ENCODE data around the gene MYO7B.

Gene MYO7B

DNA sequence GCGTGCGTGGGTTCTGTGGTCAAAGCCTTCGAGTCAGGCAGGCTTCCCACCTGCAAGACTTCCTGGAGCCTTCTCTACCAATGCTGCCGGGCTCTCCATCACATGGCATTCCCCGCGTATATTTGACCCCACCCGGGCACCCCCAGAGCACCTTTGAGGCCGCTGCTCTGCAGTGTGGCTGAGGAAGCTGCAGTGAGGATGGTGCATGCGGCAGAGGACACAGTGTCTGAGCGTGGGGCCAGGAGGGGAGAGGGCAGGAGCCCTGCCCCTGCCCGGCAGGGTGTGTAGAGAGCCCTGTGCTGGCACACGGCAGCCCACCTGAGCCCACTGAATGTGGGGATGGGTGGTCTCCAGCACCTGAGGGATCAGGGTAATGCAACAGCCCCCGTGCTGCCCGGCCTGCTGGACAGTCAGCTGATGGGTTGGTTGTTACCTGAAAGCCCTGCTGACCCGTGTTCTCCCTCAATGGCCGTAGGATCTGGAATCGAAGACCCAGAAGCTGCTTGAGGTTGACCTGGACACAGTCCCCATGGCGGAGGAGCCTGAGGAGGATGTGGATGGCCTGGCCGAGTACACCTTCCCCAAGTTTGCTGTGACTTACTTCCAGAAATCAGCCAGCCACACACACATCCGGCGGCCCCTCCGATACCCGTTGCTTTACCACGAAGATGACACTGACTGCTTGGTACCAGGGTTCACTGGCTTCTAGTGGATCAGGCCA is 73.7 kb downstream of the MYO7B start:
- DNase-seq (ENCODE audit: low spot score): no peak

DNA sequence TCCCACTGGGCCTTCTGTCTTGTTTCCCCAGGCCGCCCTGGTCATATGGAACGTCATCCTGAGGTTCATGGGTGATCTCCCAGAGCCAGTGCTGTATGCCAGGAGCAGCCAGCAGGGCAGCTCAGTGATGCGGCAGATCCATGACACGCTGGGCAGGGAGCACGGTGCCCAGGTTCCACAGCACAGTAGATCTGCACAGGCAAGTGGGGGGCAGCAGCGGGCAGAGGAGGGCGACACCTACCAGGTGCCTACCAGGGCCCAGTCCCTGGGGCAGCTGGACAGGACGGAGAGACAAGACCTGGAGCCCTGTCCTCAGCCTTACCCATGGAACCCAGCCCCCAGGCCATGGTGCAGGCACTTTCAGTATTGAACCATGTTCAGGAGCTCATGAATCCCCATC is 74.3 kb downstream of the MYO7B start:
- DNase-seq (ENCODE audit: low spot score): no peak

DNA sequence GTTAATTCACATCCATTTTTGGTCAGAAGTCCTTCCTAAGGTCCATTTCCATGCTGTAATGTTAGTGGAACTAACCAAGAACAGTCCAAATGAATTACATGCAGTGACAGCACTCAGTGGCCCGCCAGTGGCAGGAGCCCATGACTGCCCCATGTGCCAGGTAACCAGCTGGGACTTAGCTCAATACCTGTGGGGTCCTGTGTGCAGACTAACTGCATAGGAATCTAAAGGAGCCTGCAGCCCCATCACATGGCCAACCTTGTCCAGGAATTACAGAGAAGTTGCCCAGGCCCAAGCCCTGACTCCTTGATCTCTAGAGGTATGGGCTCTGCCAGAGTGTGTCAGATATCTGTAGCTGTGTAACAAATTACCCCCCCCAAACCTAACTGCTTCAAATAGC is 75.1 kb downstream of the MYO7B start:
- DNase-seq (ENCODE audit: low spot score): no peak

DNA sequence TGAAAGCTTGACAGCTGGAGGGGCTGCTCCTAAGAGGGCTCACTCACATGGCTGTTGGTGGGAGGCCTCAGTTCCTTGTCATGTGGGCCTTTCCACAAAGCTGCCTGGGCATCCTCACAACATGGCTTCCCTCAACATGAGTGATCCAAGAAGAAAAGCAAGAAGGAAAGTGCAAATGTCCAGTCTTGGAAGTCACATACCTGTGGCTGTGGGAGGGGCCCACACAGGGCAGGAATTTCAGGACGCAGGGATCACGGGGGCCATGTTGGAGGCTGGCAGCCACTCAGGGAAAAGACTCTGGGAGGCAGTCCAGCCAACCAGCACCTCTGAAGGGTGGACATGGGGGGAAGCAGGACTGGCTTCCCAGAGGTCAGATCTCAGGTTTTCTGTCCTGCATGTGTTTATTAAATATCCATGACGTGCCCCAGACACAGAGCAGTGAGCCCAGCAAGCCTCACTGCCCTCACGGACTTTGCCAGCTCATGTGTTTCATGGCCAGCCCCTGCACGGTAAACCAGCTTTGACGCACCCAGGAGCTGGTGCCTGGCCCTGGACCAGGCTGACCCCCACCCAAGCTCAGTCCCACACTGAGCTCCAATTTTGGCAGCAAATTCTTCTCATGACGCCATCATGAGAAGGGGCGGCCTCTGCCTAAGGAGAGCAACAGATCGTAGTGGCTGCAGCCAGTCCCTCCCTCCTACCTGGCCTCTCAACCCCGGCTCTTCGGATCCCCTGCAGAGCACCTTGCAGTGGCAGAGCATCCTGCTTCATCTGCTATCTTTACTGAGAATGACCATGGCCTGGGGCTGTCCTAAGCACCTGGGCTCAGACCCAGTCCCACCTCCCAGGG is 75.8 kb downstream of the MYO7B start:
- DNase-seq (ENCODE audit: low spot score): no peak

DNA sequence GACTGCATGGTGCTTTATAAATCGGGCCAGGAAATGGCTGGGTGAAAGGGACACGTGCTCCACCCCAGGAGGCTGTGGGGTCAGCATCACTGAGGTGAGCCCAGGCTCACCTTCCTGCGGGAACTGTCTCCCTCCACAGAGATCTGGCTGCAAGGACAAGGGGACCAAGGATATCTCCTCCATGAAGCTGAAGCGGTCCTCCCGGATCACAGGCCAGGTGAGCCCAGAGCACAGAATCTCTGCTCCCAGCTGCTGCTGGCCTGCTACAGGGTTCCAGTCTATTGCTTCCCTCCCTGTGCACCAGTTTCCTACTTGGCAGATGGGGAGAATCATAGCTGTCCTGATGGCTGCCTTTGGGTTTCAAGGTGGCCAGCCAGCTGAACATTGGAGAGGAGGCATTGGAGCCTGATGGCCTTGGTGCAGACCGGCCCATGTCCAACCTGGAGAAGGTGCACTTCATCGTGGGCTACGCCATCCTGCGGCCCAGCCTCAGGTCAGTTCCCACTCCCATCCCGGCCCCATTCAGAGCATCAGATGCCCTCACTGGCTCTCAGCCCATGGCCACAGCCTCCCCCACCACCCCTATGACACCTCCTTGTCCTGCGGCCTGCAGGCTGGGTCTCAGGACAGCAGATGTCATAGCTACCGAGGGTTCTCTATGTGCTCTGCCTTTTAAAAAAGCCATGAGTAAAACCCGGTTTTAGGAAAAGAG is 76.8 kb downstream of the MYO7B start:
- DNase-seq (ENCODE audit: low spot score): no peak

DNA sequence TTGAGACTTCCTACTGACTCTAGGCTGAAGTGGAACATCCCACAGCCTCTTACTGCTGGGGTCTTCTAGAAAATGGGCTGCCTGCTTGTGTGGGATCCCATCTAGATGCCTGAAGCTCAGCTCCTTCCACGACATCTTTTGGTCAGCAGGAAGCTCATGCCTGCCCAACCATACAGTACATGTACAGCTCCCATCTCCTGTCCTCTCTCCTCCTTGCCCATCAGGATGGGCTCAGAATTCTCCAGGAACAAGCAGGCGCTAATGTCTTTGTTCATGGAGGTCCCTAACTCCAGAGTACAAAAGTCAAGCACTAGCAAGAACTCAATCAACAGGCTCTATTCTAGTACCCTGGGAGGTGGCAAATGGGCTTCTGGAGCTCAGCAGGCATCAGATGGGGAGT is 78.8 kb downstream of the MYO7B start:
- DNase-seq (ENCODE audit: low spot score): no peak

DNA sequence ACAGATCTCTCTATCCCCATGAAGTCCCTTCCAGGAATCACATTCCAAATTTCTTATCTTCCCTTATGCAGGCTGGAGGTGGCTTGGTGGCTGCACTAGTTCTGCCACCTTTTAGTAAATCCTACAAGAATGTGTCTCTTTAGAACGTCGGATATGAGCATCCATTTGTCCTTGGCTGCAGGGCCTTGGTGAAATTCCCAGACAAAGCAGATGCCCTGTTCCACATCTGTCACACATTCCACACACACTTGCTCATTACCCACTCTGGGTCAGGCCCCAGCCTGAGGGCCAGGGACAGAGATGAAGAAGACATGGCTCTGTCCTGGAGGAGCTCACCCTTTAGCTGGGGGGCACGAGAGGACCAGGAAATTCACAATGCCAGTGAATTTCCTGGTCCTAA is 79.2 kb downstream of the MYO7B start:
- DNase-seq (ENCODE audit: low spot score): no peak

DNA sequence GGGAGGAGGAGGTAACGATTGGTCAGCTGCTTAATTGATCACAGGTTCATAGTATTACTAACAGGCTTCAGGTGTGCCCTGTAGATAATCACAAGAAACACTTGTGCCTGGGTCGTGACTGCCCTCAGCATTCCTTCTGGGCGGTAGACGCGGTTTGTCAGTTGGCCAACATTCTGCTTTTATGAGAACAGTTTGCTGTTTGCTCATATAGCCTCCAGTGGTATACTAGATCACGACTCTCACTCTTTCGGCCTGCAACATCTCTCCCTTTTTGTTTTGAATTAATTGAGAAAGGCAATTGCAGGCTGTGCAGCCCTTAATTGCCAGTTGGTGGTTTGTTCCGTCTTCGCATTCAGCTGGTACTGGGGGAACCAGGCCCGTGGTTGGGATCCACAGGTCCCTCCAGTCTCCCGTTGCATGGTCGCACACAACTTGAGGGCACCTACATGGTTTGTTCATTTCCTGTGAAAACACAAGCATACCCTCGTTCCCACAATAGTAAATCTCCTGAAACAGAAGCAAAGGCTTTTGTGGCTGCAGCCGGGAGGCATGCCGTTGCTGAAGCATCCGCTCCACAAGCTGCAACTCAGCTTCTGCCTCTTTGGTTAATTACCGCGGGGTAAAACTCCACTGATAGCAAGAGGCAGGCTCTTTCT is 80.2 kb downstream of the MYO7B start:
- DNase-seq (ENCODE audit: low spot score): no peak

DNA sequence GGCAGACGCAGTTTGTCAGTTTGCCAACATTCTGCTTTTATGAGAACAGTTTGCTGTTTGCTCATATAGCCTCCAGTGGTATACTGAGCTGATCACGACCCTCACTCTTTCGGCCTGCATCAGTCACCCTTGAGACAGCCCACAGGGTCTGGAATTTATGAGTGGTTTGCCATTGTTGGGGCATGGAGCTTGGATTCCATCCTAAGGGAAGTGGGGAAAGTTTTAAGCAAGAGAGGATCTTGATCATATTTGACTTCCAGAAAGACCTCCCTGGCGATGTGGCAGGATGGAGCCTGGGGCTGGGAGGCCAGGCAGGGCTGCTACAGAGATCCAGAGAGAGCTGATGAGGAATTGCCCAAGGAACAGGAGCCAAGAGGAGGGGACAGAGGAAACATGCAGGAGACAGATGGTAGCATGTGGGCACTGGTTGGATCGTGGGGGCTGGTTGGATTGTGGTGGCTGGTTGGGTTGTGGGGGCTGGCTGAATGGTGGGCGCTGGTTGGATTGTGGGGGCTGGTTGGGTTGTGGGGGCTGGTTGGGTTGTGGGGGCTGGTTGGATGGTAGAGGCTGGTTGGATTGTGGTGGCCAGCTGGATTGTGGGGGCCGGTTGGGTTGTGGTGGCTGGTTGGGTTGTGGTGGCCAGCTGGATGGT is 83.2 kb downstream of the MYO7B start:
- no peak for DNase-seq (ENCODE audit: low spot score)

DNA sequence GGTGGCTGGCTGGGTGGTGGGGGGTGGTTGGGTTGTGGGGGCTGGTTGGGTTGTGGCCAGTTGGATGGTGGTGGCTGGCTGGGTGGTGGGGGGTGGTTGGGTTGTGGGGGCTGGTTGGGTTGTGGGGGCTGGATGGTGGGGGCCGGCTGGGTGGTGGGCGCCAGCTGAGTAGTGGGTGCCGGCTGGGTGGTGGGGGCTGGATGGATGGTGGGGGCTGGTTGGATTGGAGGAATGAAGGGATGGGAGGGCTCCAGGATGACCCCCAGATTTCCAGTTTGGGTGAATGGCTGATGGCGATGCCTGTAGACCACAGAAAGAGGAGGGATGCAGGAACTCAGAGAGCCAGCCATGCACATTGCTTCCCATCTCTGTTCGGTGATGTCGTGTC is 83.7 kb downstream of the MYO7B start:
- DNase-seq (ENCODE audit: low spot score): no peak

DNA sequence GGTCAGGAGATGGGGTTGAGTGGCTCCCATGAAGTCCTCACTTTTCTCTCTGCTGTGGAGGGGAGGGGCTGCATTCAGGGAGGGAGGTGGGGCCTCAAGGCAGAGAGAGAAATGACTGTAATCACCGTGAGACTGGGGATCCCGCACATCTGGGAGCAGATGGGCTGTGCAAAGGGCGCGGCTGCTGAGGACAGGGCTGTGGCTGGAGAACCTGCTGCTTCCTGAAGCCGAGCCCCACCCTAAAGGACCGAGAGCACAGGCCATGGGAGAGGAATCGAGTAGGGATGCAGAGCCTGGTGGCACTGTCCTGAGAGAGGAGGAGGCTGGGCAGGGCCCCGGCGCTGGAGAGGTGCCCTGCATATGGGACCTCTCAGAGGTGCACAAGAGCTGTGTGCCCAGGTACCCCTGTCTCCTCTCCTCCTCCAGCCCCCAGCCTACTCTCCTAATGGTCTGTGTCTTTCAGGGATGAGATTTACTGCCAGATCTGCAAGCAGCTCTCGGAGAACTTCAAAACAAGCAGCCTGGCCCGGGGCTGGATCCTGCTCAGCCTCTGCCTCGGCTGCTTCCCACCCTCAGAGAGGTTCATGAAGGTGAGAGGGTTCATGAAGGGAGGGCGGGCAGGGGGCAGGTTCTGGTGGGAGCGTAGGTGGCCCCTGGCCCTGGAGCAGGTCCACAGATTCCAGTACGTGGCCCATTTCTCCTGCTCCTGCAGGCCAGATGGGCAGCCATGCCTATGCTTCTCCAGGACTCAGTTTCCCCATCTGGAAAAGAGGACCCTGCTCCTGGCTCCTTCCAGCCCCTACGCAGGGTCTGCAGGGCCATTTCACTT is 84.6 kb downstream of the MYO7B start:
- no peak for DNase-seq (ENCODE audit: low spot score)

DNA sequence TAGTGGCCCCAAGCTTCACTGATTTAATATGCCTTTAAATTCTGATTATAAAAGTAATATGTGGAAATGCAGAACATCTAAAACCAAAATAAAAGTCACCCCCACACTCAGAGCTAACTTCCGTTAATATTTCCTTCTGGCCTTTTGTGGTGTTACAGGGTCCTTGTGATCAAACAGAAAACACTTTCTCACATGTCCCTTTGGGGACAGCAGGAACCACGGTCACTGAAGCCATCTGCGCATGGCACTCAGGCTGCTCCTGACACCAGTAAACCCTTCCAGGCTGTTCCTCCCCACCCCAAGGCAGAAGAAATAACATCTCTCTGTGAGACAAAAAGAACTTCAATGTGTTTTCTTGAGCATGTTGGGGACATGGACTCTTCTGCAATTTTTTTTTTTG is 85.4 kb downstream of the MYO7B start:
- no peak for DNase-seq (ENCODE audit: low spot score)

DNA sequence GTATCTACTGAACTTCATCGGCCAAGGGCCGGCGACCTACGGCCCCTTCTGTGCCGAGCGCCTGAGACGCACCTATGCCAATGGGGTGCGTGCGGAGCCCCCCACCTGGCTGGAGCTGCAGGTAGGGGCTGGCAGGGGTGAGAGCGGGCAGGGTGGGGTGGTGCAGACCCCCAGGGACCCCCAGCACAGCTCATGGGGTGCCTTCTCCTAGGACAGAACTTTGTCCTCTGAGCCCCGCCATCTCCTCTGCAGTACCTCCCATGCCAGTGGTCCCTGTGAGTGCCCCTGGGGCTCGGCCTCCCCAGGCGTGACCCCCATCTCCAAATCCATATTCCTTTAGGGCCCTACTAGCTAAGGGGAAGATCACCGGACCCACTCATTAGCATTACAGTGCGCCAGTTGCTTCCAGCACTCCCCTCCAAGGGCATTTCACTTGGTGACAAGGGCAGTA is 86.5 kb downstream of the MYO7B start:
- DNase-seq (ENCODE audit: low spot score): no peak

DNA sequence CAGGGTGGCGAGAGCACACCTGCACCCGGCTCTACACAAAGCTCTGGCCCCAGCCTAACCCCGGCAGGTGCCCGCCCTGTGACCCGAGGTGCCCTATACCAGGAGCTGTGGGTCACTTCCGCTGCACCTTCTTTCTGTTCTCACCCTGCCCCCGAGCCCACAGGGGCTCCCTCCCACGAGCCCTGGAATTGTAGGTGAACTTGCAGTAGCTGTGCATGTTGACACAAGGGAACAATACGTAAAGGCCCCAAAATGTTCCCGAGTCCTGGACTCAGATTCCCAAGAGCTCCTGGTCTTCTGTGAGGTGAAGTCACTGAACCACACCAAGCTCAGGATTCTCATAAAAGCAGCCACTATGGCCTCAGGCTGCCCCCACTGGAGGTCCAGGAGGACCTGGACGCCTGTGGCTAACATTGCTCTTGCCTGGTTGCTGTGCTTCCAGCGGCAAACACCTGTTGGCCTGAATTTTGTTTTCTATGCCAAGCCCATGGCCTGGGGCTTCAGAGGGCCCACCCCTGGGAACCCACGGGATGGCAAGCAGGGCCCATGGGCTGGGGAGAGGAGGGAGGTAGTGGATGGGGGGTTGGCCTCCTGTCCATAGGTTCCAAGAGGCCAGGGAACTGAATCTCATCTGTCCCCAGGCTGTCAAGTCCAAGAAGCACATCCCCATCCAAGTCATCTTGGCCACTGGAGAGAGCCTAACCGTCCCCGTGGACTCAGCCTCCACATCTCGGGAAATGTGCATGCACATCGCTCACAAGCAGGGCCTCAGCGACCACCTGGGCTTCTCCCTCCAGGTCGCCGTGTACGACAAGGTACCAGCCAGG is 87.3 kb downstream of the MYO7B start:
- no peak for DNase-seq (ENCODE audit: low spot score)

DNA sequence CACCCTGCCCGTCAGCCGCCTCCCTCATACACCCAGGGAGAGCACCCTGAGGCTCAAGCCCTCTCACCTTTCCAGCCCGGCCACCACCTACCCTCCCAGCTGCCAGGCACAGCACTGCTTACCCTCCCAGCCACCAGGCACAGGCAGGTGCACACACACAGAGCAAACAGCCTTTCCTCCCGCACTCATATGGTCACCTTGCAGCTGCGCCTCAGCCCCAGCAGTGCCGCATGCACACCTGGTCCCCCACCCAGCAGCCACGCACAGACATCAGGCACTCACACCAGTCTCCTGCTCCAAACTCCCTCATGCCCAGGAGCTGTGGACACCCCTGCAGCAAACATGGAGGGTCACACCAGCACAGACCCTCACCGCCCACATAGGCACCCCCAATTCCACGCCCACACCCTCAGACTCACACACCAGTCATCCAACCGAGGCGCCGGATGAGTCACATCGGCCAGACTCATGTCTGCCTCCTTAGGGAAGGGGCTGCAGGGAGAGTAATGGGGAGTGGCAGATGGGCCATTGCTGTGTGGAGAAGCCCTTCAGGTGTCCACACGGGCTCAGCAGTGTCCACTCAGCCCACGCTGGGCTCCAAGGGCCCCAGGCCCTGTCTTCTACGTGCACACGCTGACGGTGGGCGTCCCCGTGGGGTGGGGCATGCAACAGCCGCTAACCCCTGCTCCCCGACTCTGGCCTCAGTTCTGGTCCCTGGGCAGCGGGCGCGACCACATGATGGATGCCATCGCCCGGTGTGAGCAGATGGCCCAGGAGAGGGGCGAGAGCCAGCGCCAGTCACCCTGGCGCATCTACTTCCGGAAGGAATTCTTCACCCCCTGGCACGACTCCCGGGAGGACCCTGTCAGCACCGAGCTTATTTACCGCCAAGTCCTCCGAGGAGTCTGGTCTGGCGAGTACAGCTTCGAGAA is 88.2 kb downstream of the MYO7B start:
- no peak for DNase-seq (ENCODE audit: low spot score)

DNA sequence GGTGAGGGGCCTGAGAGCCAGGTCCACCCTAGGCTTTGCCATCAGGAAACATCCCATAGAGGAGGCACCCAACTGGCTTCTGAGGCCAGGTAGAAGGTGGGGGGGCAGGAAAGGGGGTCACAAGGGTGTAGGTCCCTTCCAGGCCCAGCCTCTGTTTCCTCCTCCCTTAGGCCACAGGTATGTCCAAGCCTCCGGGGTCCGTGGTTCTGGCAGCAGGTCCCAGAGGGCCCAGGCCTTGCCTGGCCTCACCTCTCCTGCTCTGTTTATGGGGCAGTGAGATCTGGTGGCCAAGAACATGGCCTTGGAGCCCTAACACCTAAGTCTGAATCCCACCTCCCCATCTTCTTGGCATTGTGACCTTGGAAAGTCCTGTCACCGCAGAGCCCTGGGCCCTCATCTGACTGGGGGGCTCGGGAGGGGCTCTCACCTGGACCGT is 88.9 kb downstream of the MYO7B start:
- DNase-seq (ENCODE audit: low spot score): no peak

DNA sequence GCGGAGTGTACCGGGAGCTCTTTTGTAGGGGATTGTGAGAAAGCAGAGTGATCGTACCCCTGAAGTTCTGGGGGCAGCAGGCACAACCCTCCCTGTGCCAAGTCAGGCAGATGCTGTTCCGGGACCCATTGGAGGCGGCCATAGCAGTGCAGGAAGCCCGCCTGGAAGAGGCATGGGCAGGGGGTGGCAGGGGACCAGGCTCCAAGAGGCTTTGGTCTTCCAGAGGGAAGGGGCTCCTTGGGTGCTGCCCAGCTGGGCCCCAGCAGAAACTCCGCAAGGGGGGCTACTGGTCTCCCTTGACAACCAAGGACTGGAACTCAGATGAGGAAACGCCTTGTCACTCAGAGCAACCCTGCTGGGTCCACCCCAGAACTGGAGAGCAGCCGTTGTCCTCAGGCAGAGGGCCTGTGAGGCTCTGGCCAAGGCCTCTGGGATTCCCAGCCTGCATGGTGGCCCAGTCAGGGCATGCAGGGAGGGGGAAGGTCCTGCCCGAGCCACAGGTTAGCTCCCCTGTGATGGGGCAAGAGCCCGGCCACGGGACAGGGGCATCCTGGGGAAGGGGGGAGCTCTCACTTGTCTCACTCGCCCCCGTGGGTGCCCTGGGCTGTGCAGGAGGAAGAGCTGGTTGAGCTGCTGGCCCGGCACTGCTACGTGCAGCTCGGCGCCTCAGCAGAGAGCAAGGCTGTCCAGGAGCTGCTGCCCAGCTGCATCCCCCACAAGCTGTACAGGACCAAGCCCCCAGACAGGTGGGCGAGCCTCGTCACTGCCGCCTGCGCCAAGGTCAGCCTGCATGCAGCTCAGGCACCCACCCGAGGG is 89.5 kb downstream of the MYO7B start:
- DNase-seq (ENCODE audit: low spot score): no peak

DNA sequence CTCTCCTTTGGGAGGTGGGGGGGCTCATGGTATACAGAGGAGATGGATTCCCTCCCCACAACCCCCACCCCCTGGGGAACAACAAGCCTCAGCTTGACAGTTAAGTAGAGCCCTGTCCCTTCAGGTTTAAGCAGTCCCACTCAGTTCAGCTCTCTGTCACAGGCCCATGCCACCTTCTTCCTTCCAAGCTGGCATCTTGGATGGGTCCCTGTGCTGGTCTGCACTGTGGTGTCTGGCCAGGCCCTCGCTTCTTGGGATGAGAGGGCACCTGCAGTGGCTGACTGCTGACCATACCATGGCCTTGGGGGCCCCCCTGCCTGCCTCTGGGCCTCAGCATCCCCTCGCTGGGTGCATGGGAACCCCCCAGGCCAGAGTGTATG is 90.1 kb downstream of the MYO7B start:
- DNase-seq (ENCODE audit: low spot score): no peak

Data from cerebellar cortex (tissue), 1 donor.